ENCODE measurements around the gene BBS12.

GRCh38 chr4:122707497-122707896 lies 25.0 kb upstream of the BBS12 start:
- TF ChIP-seq CTCF (IDR thresholded peaks at IDR 0.05) (no peak), POLR2A (IDR thresholded peaks at IDR 0.05) (no peak)
